IMR-90 (cell line): Measurements from ENCODE around the gene TBL3. TPM values are rescaled to one million over a fixed set of nuclear protein-coding genes. Genes with fewer than 3 reads are reported as not detected.
A peak's percentile ranks its signal among the peaks of the same experiment; 100 is the strongest.

Experiments used
- ATAC-seq: fragments of 200-7000 bp; cut with Tn5 transposase; 2 replicates; pipeline ENCODE4 v1.9.1; 2020; ENCODE audit warnings: low read depth, mild to moderate bottlenecking, moderate library complexity
- BruUV-seq: library from RNA; stranded (reverse); fragments of 400-500 nt; replicated peaks from 2 replicates; lab custom pipeline; 2021; lab: Mats Ljungman, UMichigan
- CTCF ChIA-PET: fragments of 300-600 bp; formaldehyde crosslinking; extraction: SDS; loops from one replicate; lab custom pipeline; 2021; ENCODE audit warnings: antibody characterized with exemption; lab: Yijun Ruan, JAX
- POLR2A ChIA-PET: fragments of 300-600 bp; sonication (Branson Sonifier 250); formaldehyde crosslinking; loops from one replicate; lab custom pipeline; 2022; ENCODE audit warnings: antibody characterized with exemption; ENCODE audit not compliant: unreplicated experiment; lab: Charles Lee
- DNase-seq: peaks from one replicate; pipeline ENCODE4 v3.0.0; 2013
- H2AFZ ChIP-seq: replicated peaks from 2 replicates; pipeline ENCODE3; 2013; ENCODE audit warnings: low read length, mild to moderate bottlenecking; ENCODE audit not compliant: poor library complexity
- H2AK5ac ChIP-seq: 2 replicates; pipeline ENCODE4 v1.6.1; 2013; ENCODE audit warnings: low read depth, low read length, inconsistent platforms
- H2AK9ac ChIP-seq: replicated peaks from 2 replicates; pipeline ENCODE3; 2013; ENCODE audit warnings: mild to moderate bottlenecking, low read depth, low read length, moderate library complexity; ENCODE audit not compliant: poor library complexity
- H2BK120ac ChIP-seq: 2 replicates; pipeline ENCODE4 v1.6.1; 2013; ENCODE audit warnings: low read depth, low read length, inconsistent platforms
- H2BK15ac ChIP-seq: 3 replicates; pipeline ENCODE4 v1.6.1; 2013; ENCODE audit warnings: low read depth, low read length, inconsistent platforms
- H2BK20ac ChIP-seq: 2 replicates; pipeline ENCODE4 v1.6.1; 2013; ENCODE audit warnings: low read depth, mild to moderate bottlenecking, inconsistent platforms, low read length, moderate library complexity
- H2BK5ac ChIP-seq: 2 replicates; pipeline ENCODE4 v1.6.1; 2013; ENCODE audit warnings: mild to moderate bottlenecking, low read depth, low read length, inconsistent platforms; ENCODE audit not compliant: poor library complexity, severe bottlenecking
- H3K14ac ChIP-seq: replicated peaks from 2 replicates; pipeline ENCODE4 v1.6.1; 2013; ENCODE audit warnings: low read depth, low read length, inconsistent platforms
- H3K18ac ChIP-seq: 2 replicates; pipeline ENCODE4 v1.6.1; 2013; ENCODE audit warnings: low read depth, low read length, control low read depth
- H3K23ac ChIP-seq: 2 replicates; pipeline ENCODE4 v1.6.1; 2013; ENCODE audit warnings: low read depth, low read length, inconsistent platforms
- H3K27ac ChIP-seq: 2 replicates; pipeline ENCODE4 v1.5.1; 2013; ENCODE audit warnings: mild to moderate bottlenecking, control low read depth, low read length; ENCODE audit not compliant: insufficient read depth
- H3K27me3 ChIP-seq: 2 replicates; pipeline ENCODE4 v1.6.1; 2013; ENCODE audit warnings: low read length; ENCODE audit not compliant: control insufficient read depth, insufficient read depth
- H3K36me3 ChIP-seq: 2 replicates; pipeline ENCODE4 v1.6.1; 2013; ENCODE audit warnings: low read length, mixed read lengths; ENCODE audit not compliant: control insufficient read depth, insufficient read depth
- H3K4ac ChIP-seq: 2 replicates; pipeline ENCODE4 v1.6.1; 2013; ENCODE audit warnings: low read depth, low read length, inconsistent platforms
- H3K4me1 ChIP-seq: 2 replicates; pipeline ENCODE4 v1.6.1; 2013; ENCODE audit warnings: low read length, mixed read lengths; ENCODE audit not compliant: control insufficient read depth, insufficient read depth
- H3K4me2 ChIP-seq: 2 replicates; pipeline ENCODE4 v1.6.1; 2013; ENCODE audit warnings: low read depth, mild to moderate bottlenecking, control low read depth, low read length, moderate library complexity
- H3K4me3 ChIP-seq: 2 replicates; pipeline ENCODE4 v1.5.1; 2013; ENCODE audit warnings: low read depth, mild to moderate bottlenecking, control low read depth, low read length, moderate library complexity; ENCODE audit not compliant: insufficient read depth
- H3K56ac ChIP-seq: 2 replicates; pipeline ENCODE4 v1.6.1; 2013; ENCODE audit warnings: low read length, inconsistent platforms; ENCODE audit not compliant: insufficient read depth; ENCODE audit errors: extremely low read depth
- H3K79me1 ChIP-seq, 2 experiments: 2 replicates each; pipeline ENCODE4 v1.6.1; 2013; ENCODE audit warnings: low read length in 2 of 2, inconsistent platforms in 1 of 2, low read depth in 1 of 2
- H3K9ac ChIP-seq: 2 replicates; pipeline ENCODE4 v1.6.1; 2013; ENCODE audit warnings: low read depth, low read length, control low read depth
- H3K9me1 ChIP-seq: 2 replicates; pipeline ENCODE4 v1.6.1; 2013; ENCODE audit warnings: low read length, inconsistent platforms; ENCODE audit not compliant: insufficient read depth
- H3K9me3 ChIP-seq: 2 replicates; pipeline ENCODE4 v1.6.1; 2013; ENCODE audit warnings: low read length; ENCODE audit not compliant: control insufficient read depth, insufficient read depth
- H4K20me1 ChIP-seq: 2 replicates; pipeline ENCODE4 v1.6.1; 2013; ENCODE audit warnings: low read length, inconsistent platforms; ENCODE audit not compliant: insufficient read depth
- H4K5ac ChIP-seq: 2 replicates; pipeline ENCODE4 v1.6.1; 2013; ENCODE audit warnings: mild to moderate bottlenecking, low read depth, low read length, control low read depth
- H4K8ac ChIP-seq, 2 experiments: 2 replicates each; pipeline ENCODE4 v1.6.1; 2013; ENCODE audit warnings: low read depth in 2 of 2, low read length in 2 of 2, control low read depth in 1 of 2, inconsistent platforms in 1 of 2
- H4K91ac ChIP-seq: 2 replicates; pipeline ENCODE4 v1.6.1; 2013; ENCODE audit warnings: low read depth, low read length, inconsistent platforms; ENCODE audit not compliant: insufficient read depth
- NFE2L2 ChIP-seq: fragments of 150-350 bp; IDR thresholded peaks from 2 replicates; pipeline ENCODE4 v1.6.1; 2016; ENCODE audit warnings: low read depth, mild to moderate bottlenecking, low read length
- POLR2A ChIP-seq: IDR thresholded peaks from 2 replicates; pipeline ENCODE4 v1.6.1; 2012; ENCODE audit warnings: mild to moderate bottlenecking, low read depth, low read length
- WGBS, 2 experiments: methylation state at CpG; one replicate each; pipeline versions ENCODE4 v1.1.5 to v1.1.7; 2013; ENCODE audit warnings: missing lambda C conversion rate in 2 of 2; ENCODE audit not compliant: insufficient read length in 1 of 2; ENCODE audit errors: extremely low coverage in 2 of 2; 5-methylcytosine and 5-hydroxymethylcytosine counted together
- dilution Hi-C: fragments of 300-500 bp; cut with HindIII; formaldehyde crosslinking; loops from one replicate; pipeline ENCODE4 v1.14.3; 2018; ENCODE audit warnings: low sequenced_read_pairs; ENCODE audit not compliant: unreplicated experiment
- in situ Hi-C: fragments of 300-500 bp; cut with MboI; formaldehyde crosslinking; loops from 3 replicates; pipeline ENCODE4 v1.14.3; 2019; ENCODE audit warnings: low sequenced_read_pairs, inconsistent platforms, mixed read lengths
- intact Hi-C: fragments of 100-400 bp; cut with micrococcal nuclease; formaldehyde crosslinking; loops from 2 replicates; pipeline ENCODE4 v1.10.0; 2022
- polyA plus RNA-seq, 3 experiments: library from polyadenylated mRNA; depleted of rRNA; stranded (reverse); fragments of >200 nt; gene quantifications; 2 replicates each; pipeline ENCODE4 v1.2.3, GENCODE V29; 2012; ENCODE audit warnings: low replicate concordance in 1 of 3
- total RNA-seq: library from RNA; depleted of rRNA; stranded (reverse); fragments of >200 nt; gene quantifications from 2 replicates; pipeline ENCODE4 v1.2.3, GENCODE V29; 2012
- TF ChIP-seq, protein P1 (sequence below): conservative IDR thresholded peaks from 2 replicates; pipeline ENCODE4 v1.5.1; 2012; ENCODE audit warnings: mild to moderate bottlenecking, low read depth, low read length, improper control_type of control experiment

Gene TBL3
- total and polyA plus RNA-seq, 2 of the 4 experiments (the other 2 are of a cell fraction): 38.5 to 60.8 TPM

GRCh38 chr16:2004795-2005517 is 33.1 kb downstream of the TBL3 start:
- TF ChIP-seq, protein P1, sequence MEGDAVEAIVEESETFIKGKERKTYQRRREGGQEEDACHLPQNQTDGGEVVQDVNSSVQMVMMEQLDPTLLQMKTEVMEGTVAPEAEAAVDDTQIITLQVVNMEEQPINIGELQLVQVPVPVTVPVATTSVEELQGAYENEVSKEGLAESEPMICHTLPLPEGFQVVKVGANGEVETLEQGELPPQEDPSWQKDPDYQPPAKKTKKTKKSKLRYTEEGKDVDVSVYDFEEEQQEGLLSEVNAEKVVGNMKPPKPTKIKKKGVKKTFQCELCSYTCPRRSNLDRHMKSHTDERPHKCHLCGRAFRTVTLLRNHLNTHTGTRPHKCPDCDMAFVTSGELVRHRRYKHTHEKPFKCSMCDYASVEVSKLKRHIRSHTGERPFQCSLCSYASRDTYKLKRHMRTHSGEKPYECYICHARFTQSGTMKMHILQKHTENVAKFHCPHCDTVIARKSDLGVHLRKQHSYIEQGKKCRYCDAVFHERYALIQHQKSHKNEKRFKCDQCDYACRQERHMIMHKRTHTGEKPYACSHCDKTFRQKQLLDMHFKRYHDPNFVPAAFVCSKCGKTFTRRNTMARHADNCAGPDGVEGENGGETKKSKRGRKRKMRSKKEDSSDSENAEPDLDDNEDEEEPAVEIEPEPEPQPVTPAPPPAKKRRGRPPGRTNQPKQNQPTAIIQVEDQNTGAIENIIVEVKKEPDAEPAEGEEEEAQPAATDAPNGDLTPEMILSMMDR: no peak
- TF ChIP-seq NFE2L2 (no peak), POLR2A (no peak)
- CTCF ChIA-PET: interaction anchor here (1.3 to 1.7 kb wide), 2 partner anchors 9 to 23 kb away, joined by 5 to 8 read pairs; no protein-coding TSS in a partner anchor
- 93% methylated on average over 15 of the region's 34 CpGs; no CpG with 5 or more reads in 1 of the 2 experiments for WGBS, 2 experiments
- Histone ChIP-seq H3K18ac (no peak overlapping the region), H2AFZ (peak overlapping the region; percentile 15), H2BK20ac (no peak overlapping the region), H3K23ac (no peak overlapping the region), H3K27me3 (no peaks in the 10 kb centered on the region), H2BK120ac (no peak overlapping the region), H3K9me3 (no peaks in the 10 kb centered on the region), H4K8ac (no peak overlapping the region), H3K36me3 (peaks cover 41% of the 10 kb centered on the region), H2AK5ac (no peak overlapping the region), H3K4ac (no peak overlapping the region; the same call in 1 of the 2 replicates), H3K56ac (no peak overlapping the region), H2BK5ac (no peak overlapping the region), H4K5ac (no peak overlapping the region), H3K79me1 (peaks cover 12 to 86% of the 10 kb centered on the region in 2 experiments; a peak in 3 of 4 replicates), H3K14ac (no peak overlapping the region), H2AK9ac (peak overlapping the region; percentile 68), H3K4me2 (no peak overlapping the region), H4K20me1 (peaks cover 79% of the 10 kb centered on the region), H3K9ac (no peak overlapping the region), H4K91ac (no peak overlapping the region), H3K4me3 (no peak overlapping the region), H2BK15ac (no peak overlapping the region), H3K27ac (no peak overlapping the region), H3K4me1 (peaks cover 21% of the 10 kb centered on the region), H3K9me1 (peaks cover 8% of the 10 kb centered on the region; the same call in 1 of the 2 replicates)
- BruUV-seq: no TSS peak
- dilution Hi-C loops (no loop called here), intact Hi-C loops (loop anchor here (5.0 kb wide), 1 partner anchor 137 kb away; no protein-coding TSS in a partner anchor), in situ Hi-C loops (no loop called here)
- POLR2A ChIA-PET: no interaction called here
- ATAC-seq (no peak), DNase-seq (no peak)
